ENCODE results near the gene GRB14. TPM values are rescaled to one million over a fixed set of nuclear protein-coding genes. Genes with fewer than 3 reads are reported as not detected.

The GRB14 gene
- total RNA-seq, 1 donor from 2014 or later: not detected

DNA sequence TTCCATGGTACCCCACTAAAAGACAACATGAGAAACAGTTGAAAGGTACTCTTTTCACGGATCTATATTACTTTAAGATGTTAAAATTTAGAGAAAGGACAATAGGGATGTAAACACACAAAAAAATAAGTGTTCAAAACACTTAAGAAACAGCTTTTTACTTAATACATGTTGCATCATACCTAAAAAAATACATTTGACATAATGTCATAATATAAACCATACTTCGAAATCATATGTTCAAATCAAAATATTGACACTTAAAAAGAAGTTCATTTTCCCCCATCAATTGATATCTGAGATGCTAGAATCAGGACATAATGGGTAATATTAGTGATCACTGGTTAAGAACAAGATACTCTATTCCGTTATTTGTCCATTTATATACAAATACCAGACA is 124.9 kb downstream of the GRB14 start:
- CTCF ChIA-PET: no interaction called here
- POLR2A ChIA-PET: no interaction called here
- Mint-ChIP-seq H3K4me3 (no peak overlapping the region), H3K27ac (no peak overlapping the region), H3K9me3 (no peaks in the 10 kb centered on the region), H3K4me1 (no peaks in the 10 kb centered on the region), H3K36me3 (ENCODE audit: low read depth) (no peaks in the 10 kb centered on the region), H3K27me3 (no peaks in the 10 kb centered on the region)
- ATAC-seq (ENCODE audit: low read depth): no peak
- intact Hi-C loops (cut with micrococcal nuclease): no loop called here
- TF ChIP-seq, protein P1, sequence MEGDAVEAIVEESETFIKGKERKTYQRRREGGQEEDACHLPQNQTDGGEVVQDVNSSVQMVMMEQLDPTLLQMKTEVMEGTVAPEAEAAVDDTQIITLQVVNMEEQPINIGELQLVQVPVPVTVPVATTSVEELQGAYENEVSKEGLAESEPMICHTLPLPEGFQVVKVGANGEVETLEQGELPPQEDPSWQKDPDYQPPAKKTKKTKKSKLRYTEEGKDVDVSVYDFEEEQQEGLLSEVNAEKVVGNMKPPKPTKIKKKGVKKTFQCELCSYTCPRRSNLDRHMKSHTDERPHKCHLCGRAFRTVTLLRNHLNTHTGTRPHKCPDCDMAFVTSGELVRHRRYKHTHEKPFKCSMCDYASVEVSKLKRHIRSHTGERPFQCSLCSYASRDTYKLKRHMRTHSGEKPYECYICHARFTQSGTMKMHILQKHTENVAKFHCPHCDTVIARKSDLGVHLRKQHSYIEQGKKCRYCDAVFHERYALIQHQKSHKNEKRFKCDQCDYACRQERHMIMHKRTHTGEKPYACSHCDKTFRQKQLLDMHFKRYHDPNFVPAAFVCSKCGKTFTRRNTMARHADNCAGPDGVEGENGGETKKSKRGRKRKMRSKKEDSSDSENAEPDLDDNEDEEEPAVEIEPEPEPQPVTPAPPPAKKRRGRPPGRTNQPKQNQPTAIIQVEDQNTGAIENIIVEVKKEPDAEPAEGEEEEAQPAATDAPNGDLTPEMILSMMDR (IDR thresholded peaks at IDR 0.05): no peak
- DNase-seq: no peak

DNA sequence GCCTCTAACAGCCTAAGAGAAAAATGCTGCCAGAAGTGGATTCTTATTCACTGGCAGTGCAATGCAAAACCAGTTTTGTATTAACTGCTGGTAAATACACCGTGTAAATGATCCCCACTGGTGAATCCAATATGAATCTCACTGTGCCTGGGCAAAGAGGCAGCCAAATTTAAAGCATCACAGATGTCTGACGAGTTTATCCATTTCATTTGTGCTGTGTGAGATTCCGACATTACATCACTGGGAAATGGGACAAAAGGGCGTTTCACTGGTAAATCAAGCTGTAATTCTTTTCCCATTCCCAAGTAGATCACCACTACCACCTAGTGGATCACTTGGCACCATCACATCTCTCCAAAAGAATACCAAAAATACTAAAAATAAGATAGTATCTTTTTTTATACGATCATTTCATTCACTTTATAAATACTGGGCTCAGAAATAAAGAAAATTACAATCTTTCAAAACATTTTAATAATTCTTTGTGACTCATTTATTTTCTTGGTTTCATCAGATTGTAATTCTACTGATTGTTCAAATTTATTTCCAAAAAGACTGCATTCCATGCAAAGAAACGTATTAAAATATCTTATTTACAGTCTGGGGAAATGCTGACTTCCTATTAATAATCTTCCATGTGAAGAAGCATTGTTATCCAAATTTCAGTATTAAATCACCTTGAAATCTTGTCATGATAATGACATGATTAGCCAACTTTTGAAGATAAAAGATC is 125.6 kb downstream of the GRB14 start:
- no peaks in the 10 kb centered on the region for H3K4me1 Mint-ChIP-seq
- TF ChIP-seq, protein P1 (IDR thresholded peaks at IDR 0.05): no peak
- no peak for ATAC-seq (ENCODE audit: low read depth)
- no peak overlapping the region for H3K27ac Mint-ChIP-seq
- no peaks in the 10 kb centered on the region for H3K27me3 Mint-ChIP-seq
- ChIA-PET CTCF (no interaction called here), POLR2A (no interaction called here)
- no peaks in the 10 kb centered on the region for H3K36me3 Mint-ChIP-seq (ENCODE audit: low read depth)
- intact Hi-C loops (cut with micrococcal nuclease): no loop called here
- DNase-seq: no peak
- no peak overlapping the region for H3K4me3 Mint-ChIP-seq
- H3K9me3 Mint-ChIP-seq: no peaks in the 10 kb centered on the region

DNA sequence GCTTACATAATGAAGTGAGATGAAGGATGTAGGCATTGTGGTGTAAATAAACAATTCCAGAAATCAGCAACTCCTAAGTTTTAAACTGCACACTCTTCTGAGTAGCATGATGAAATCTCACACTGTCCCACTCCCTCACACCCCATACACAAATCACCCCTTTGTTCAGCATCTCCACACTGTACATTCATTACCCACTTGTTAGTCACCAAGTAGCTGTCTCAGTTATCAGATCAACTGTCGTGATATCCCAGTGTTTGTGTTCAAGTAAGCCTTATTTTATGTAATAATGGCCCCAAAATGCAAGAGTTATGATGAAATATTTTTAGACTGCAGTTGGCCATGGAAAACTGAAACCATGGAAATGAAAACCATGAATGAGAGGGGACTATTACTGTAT is 135.7 kb downstream of the GRB14 start:
- DNase-seq: no peak
- Mint-ChIP-seq H3K27me3 (no peaks in the 10 kb centered on the region), H3K9me3 (no peaks in the 10 kb centered on the region), H3K36me3 (ENCODE audit: low read depth) (no peaks in the 10 kb centered on the region), H3K4me1 (no peaks in the 10 kb centered on the region), H3K4me3 (no peak overlapping the region), H3K27ac (no peak overlapping the region)
- ATAC-seq (ENCODE audit: low read depth): no peak
- CTCF ChIA-PET: no interaction called here
- POLR2A ChIA-PET: no interaction called here
- intact Hi-C loops (cut with micrococcal nuclease): no loop called here
- TF ChIP-seq, protein P1 (IDR thresholded peaks at IDR 0.05): no peak

DNA sequence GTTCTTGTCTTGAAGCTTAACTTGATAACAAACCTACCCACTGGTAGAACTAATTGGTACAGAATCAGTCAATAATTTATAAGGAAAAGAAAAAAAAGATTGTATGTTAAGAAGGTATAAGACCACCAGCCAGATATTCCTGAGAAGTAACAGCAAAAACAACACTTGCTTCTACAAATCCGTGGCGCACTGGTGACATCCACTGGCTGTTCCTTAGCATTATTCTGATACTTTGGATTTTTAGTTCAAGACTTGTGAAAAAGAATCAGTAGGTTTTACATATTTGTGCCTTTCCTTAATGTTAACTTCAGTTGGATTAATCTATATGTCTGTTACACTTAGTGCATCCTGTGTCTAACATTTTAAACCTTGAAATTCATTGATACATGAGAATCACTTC is 141.8 kb downstream of the GRB14 start:
- Mint-ChIP-seq H3K36me3 (ENCODE audit: low read depth) (no peaks in the 10 kb centered on the region), H3K27ac (no peak overlapping the region), H3K27me3 (no peaks in the 10 kb centered on the region), H3K4me1 (no peaks in the 10 kb centered on the region), H3K9me3 (no peaks in the 10 kb centered on the region), H3K4me3 (no peak overlapping the region)
- DNase-seq: no peak
- CTCF ChIA-PET: no interaction called here
- intact Hi-C loops (cut with micrococcal nuclease): loop anchor here (5.0 kb wide), 1 partner anchor 1132 kb away; no protein-coding TSS in a partner anchor
- POLR2A ChIA-PET: no interaction called here
- ATAC-seq (ENCODE audit: low read depth): no peak
- TF ChIP-seq, protein P1 (IDR thresholded peaks at IDR 0.05): no peak

DNA sequence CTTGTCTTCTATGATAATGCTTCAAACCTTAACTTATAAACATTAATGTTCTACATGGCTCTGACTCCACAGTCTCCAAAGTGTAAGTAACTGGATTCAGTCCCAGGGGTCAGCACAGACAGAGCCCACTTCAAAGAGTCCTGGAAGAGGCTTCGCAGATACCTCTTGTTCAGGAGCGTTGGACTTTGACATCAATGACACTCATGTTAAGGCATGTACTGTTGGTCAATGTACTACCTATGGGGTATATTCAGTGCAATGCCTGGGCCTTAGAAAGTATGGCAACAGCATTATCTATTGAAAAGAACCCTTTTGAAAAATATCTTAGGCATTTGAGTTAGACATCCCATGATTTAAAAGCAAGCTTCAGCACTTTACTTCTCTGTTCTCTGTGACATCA is 143.1 kb downstream of the GRB14 start:
- intact Hi-C loops (cut with micrococcal nuclease): loop anchor here (5.0 kb wide), 1 partner anchor 1131 kb away; no protein-coding TSS in a partner anchor
- DNase-seq: no peak
- ATAC-seq (ENCODE audit: low read depth): no peak
- Mint-ChIP-seq H3K9me3 (no peaks in the 10 kb centered on the region), H3K4me3 (no peak overlapping the region), H3K27ac (no peak overlapping the region), H3K27me3 (no peaks in the 10 kb centered on the region), H3K4me1 (no peaks in the 10 kb centered on the region), H3K36me3 (ENCODE audit: low read depth) (no peaks in the 10 kb centered on the region)
- ChIA-PET CTCF (no interaction called here), POLR2A (no interaction called here)
- TF ChIP-seq, protein P1 (IDR thresholded peaks at IDR 0.05): no peak
